Duodenal mucosa (tissue), 2 donors: ENCODE data around the gene ZC2HC1C.

Source experiments
- H3K27ac ChIP-seq: one replicate; pipeline ENCODE4 v1.7.0; 2013; ENCODE audit warnings: low read depth, low read length
- H3K27me3 ChIP-seq, 2 donors: one replicate each; pipeline ENCODE4 v1.7.0; 2013; ENCODE audit warnings: low read length in 2 of 2, control low read depth in 1 of 2; ENCODE audit not compliant: insufficient read depth in 2 of 2, control insufficient read depth in 1 of 2
- H3K36me3 ChIP-seq, 2 donors: one replicate each; pipeline ENCODE4 v1.7.0; 2013; ENCODE audit warnings: low read length in 2 of 2, control low read depth in 1 of 2; ENCODE audit not compliant: insufficient read depth in 2 of 2, control insufficient read depth in 1 of 2
- H3K4me1 ChIP-seq, 2 donors: one replicate each; pipeline ENCODE4 v1.7.0; 2013; ENCODE audit warnings: low read length in 2 of 2, control low read depth in 1 of 2; ENCODE audit not compliant: insufficient read depth in 2 of 2, control insufficient read depth in 1 of 2
- H3K4me3 ChIP-seq, 2 donors: one replicate each; pipeline ENCODE4 v1.7.0; 2013; ENCODE audit warnings: low read length in 2 of 2, low read depth in 1 of 2
- H3K9ac ChIP-seq, 2 donors: one replicate each; pipeline ENCODE4 v1.7.0; 2013; ENCODE audit warnings: low read length in 2 of 2, low read depth in 1 of 2
- H3K9me3 ChIP-seq, 2 donors: one replicate each; pipeline ENCODE4 v1.7.0; 2013; ENCODE audit warnings: low read length in 2 of 2, control low read depth in 1 of 2; ENCODE audit not compliant: control insufficient read depth in 1 of 2

ZC2HC1C gene

DNA sequence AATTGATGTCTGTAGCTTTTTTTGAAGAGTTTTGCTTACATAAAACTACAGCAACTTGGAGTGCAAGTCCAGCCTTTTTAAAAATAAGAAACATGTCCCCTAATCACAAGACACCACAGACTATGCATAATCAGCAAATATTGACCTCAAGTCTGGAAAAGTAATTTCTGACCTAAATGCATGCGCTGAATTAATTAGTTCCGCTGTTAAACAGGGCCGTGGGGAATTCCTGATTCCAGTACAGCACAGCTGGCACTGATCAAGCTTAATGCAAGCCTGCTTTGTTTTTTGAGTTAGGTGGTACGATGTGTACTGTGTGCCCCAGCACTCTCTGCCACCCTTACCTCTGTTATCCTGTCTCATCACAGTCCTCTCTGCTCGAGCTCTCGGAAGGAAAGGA is 27.4 kb upstream of the ZC2HC1C start:
- no peaks in the 10 kb centered on the region for H3K9me3 ChIP-seq
- peaks cover 17 to 29% of the 10 kb centered on the region in 2 donors for H3K4me1 ChIP-seq
- peaks cover 3 to 5% of the 10 kb centered on the region in 2 donors for H3K36me3 ChIP-seq
- H3K27me3 ChIP-seq, result no peaks in the 10 kb centered on the region
- H3K9ac ChIP-seq, result peak overlapping the region; percentile 26 to 35
- peak overlapping the region; percentile 13 for H3K27ac ChIP-seq
- peak overlapping the region; percentile 23 to 35 for H3K4me3 ChIP-seq

DNA sequence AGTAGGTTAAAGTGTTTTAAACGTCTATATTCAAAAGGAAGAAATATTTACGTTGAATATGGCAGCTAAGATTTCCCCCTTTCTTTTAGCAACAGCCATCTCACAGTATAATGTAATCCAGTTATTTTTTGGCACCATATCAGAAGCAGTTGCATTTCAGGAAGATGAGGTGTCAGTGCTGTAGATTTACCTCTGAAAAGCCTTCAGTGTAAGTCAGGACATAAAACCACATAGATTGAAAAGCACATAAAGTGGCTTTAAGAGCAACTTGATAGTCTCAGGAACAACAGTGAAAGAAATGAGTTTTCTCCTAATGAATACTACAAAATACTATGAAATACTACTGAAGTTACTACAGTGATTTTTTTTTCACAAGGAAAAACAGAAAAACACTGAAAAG is 25.1 kb upstream of the ZC2HC1C start:
- Histone ChIP-seq H3K4me1 (peaks cover 17 to 33% of the 10 kb centered on the region in 2 donors), H3K36me3 (peaks cover 0 to 2% of the 10 kb centered on the region in 2 donors), H3K4me3 (no peak overlapping the region), H3K9ac (no peak overlapping the region), H3K27ac (no peak overlapping the region), H3K9me3 (no peaks in the 10 kb centered on the region), H3K27me3 (no peaks in the 10 kb centered on the region)

DNA sequence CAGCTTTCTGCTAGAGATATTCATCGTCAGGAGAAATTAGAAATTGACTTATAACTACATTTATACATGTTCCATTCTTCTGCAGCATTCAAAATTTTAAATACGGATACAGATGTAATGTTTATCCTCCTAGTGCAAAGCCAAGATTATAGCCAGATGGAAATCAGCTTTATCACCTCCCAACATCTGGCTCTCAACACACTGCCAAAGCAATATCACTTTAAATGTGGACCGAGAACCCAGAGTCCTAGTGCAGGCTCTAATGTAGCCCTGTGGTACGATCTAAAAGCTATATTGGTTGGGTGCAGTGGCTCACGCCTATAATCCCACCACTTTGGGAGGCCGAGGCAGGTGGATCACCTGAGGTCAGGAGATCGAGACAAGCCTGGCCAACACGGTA is 24.7 kb upstream of the ZC2HC1C start:
- H3K4me3 ChIP-seq, result no peak overlapping the region
- H3K27ac ChIP-seq, result no peak overlapping the region
- H3K27me3 ChIP-seq, result no peaks in the 10 kb centered on the region
- H3K4me1 ChIP-seq, result peaks cover 17 to 35% of the 10 kb centered on the region in 2 donors
- H3K9ac ChIP-seq, result no peak overlapping the region
- no peaks in the 10 kb centered on the region for H3K9me3 ChIP-seq
- H3K36me3 ChIP-seq, result peaks cover 0 to 2% of the 10 kb centered on the region in 2 donors

DNA sequence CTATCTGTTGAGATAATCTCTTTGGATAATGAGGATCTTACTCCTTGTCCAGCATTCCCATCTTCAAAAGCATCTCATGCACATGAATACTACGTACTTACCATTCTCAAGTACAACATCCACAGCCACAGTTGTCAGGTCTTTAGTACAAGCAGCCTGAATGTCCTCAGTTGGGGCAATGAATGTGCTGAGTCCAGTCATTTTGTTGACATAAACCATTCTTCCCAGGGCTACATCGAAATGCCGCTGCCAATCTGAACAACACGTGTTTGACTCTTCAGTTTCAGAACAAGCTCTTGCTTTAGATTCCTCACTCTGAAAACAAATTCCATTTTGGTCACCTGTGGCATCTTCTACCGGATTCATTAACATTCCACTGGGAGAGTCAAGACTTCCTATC is 23.2 kb upstream of the ZC2HC1C start:
- Histone ChIP-seq H3K9ac (no peak overlapping the region), H3K27ac (no peak overlapping the region), H3K36me3 (peaks cover 0 to 2% of the 10 kb centered on the region in 2 donors), H3K4me1 (peaks cover 23 to 37% of the 10 kb centered on the region in 2 donors), H3K4me3 (no peak overlapping the region), H3K9me3 (no peaks in the 10 kb centered on the region), H3K27me3 (no peaks in the 10 kb centered on the region)

DNA sequence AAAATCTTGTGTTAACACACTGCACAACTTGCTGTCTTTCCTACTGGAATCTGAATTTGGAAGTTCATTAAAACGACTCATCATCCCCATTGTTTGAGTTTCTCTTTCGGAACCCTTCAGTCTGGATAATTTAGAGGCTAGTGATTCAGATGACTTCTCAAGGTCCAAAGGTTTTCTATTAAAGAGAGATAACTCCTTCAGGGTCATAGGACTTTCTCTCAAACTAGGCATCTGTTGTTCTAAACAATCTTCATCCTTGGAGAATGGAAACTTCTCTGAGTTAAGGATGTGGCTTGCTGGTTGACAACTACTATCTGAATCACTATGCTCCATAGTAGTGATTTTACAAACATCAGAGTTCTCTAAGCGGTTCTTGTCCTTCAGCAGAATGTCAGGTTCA is 22.5 kb upstream of the ZC2HC1C start:
- Histone ChIP-seq H3K36me3 (no peaks in the 10 kb centered on the region), H3K4me1 (peaks cover 16 to 33% of the 10 kb centered on the region in 2 donors), H3K9me3 (no peaks in the 10 kb centered on the region), H3K27me3 (no peaks in the 10 kb centered on the region), H3K27ac (no peak overlapping the region), H3K9ac (no peak overlapping the region), H3K4me3 (no peak overlapping the region)

DNA sequence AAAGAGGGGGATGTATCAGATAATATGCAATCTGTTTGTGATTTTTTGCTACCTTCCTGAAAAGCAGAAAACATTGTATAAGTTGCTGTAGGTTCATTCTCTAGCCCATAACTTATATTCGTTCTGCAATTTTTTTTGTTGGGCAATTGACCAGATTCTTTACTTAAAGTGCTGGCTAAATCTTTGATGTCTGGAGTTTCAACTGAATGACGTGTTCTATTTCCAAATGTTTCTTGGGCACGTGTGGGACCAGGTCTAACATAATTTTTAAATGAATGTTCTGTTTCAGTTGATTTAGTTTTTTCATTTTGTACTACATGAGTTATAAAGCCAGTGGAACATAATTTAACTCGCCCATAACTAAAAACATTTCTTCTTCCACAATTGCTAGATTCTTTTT is 21.9 kb upstream of the ZC2HC1C start:
- no peaks in the 10 kb centered on the region for H3K27me3 ChIP-seq
- no peak overlapping the region for H3K27ac ChIP-seq
- peaks cover 13 to 27% of the 10 kb centered on the region in 2 donors for H3K4me1 ChIP-seq
- no peaks in the 10 kb centered on the region for H3K9me3 ChIP-seq
- no peak overlapping the region for H3K4me3 ChIP-seq
- no peak overlapping the region for H3K9ac ChIP-seq
- no peaks in the 10 kb centered on the region for H3K36me3 ChIP-seq

DNA sequence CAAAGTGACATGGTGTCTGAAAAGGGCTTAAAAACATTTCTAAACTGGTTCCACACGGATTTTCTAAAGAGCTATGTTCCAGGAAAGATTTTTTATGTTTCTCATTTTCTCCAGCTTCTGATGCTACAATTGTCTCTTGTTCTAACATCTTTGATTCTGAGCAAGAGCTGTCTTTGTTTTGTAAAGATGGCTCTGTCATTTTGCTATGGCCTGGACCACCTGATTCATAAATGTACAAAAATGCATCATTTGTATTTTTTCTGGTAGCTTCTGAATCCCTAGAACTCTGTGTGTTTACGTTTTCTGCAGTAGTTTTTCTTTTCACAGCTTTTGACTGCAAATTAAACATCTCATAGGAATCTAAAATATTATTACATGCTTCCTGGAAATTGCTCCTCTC is 21.3 kb upstream of the ZC2HC1C start:
- no peak overlapping the region for H3K27ac ChIP-seq
- no peak overlapping the region for H3K4me3 ChIP-seq
- no peaks in the 10 kb centered on the region for H3K36me3 ChIP-seq
- no peaks in the 10 kb centered on the region for H3K9me3 ChIP-seq
- H3K27me3 ChIP-seq, result no peaks in the 10 kb centered on the region
- no peak overlapping the region for H3K9ac ChIP-seq
- peaks cover 13 to 26% of the 10 kb centered on the region in 2 donors for H3K4me1 ChIP-seq

DNA sequence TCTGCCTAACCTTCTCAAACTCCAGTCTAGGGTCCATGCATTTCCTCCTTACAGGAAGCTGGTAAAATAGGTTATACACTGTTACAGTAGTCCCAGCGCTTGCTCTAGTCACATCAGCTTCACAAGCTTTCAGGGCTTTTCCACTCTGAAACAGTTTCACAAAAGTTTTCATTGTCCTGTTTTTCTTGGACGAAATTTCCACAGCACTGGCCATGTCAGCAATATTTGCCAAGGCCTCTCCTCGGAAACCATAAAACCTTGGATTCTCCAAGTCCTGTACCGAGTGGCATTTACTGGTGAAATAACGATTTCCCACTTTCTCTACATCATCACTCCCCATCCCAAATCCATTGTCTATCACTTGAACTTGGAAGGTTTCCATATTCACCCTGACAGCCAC is 20.3 kb upstream of the ZC2HC1C start:
- Histone ChIP-seq H3K27me3 (no peaks in the 10 kb centered on the region), H3K9me3 (no peaks in the 10 kb centered on the region), H3K4me1 (peaks cover 13 to 26% of the 10 kb centered on the region in 2 donors), H3K4me3 (no peak overlapping the region), H3K9ac (no peak overlapping the region), H3K36me3 (no peaks in the 10 kb centered on the region), H3K27ac (no peak overlapping the region)

DNA sequence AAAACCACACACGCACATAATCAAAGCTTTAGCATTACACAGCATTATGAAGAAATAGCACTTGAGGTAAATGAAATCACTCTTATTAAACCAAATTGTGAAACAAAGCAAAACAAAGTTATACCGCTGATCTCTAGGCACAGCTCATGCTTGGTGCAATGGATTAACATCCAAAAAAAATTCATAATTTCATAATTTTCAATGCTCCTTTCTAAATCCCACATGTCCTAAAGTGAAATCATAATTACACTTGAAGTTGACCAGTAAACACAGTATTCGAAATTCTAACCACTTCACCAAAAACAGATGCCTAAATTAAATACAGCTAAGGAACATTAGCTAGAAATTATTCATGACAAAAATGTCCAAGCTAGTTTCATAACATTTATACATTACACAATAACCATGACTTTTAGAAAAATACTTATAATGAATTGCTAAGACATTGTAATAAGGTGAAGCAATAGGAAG is 19.7 kb upstream of the ZC2HC1C start:
- H3K36me3 ChIP-seq, result no peaks in the 10 kb centered on the region
- no peaks in the 10 kb centered on the region for H3K27me3 ChIP-seq
- no peaks in the 10 kb centered on the region for H3K9me3 ChIP-seq
- no peak overlapping the region for H3K9ac ChIP-seq
- H3K4me3 ChIP-seq, result no peak overlapping the region
- no peak overlapping the region for H3K27ac ChIP-seq
- peaks cover 11 to 20% of the 10 kb centered on the region in 2 donors for H3K4me1 ChIP-seq

DNA sequence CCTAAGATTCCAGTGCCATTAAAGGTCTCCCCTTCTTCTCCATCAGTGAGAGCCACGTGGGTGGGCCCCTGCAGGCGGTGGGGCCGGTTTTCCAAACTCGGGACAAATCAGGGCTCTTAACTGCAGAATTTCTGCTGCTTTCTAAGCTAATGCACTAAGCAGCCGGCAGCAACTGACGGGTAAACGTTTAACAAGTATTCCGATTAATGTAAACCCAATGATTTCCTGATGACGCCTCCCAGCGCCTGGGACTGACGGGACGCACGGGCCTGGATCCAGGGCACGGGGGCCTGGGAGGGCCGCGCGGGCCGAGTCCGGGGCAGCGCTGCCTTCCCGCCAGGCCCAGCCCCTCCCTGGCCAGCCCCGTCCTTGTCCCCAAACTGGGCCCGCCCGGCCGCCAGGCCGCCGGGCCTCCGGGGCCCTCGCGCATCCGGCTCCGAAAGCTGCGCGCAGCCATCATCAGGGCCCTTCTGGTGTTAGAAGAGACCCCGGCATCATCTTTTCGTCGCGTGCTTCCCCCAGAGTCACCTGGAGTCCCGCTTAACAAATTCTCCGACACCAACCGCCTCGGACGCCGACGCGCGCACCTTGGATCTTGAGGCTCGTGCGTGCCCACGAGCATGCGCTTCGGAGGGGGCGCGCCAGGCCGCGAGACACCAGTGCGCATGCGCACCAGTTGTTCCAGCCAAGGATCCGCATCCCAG is 18.4 kb upstream of the ZC2HC1C start, which contains the start of gene MLH3:
TSS of gene MLH3 (minus strand) at position 616 of the 704 bp plus-strand sequence. CDS start 1,812 bp downstream, outside the sequence.
- H3K4me1 ChIP-seq, result peaks cover 9 to 19% of the 10 kb centered on the region in 2 donors
- no peaks in the 10 kb centered on the region for H3K9me3 ChIP-seq
- peak within 1 kb of the TSS; percentile 82 for H3K27ac ChIP-seq
- H3K9ac ChIP-seq, result peak within 1 kb of the TSS; percentile 45 to 93
- H3K4me3 ChIP-seq, result peak within 1 kb of the TSS; percentile 67 to 78
- no peaks in the 10 kb centered on the region for H3K36me3 ChIP-seq
- H3K27me3 ChIP-seq, result no peaks in the 10 kb centered on the region
